AG04449 (cell line): ENCODE results near the gene LPGAT1.
A peak's percentile ranks its signal among the peaks of the same experiment; 100 is the strongest.

ENCODE experiments used
- CTCF ChIA-PET: fragments of 350-600 bp; formaldehyde crosslinking; extraction: SDS; loops from one replicate; lab custom pipeline; 2021; ENCODE audit warnings: antibody characterized with exemption; lab: Yijun Ruan, JAX
- POLR2A ChIA-PET: fragments of 400-600, 350-600 bp; formaldehyde crosslinking; extraction: SDS; loops from one replicate; lab custom pipeline; 2020; ENCODE audit warnings: antibody characterized with exemption, inconsistent platforms; lab: Yijun Ruan, JAX
- DNase-seq: peaks from one replicate; pipeline ENCODE4 v3.0.0-alpha.2; 2010; ENCODE audit warnings: low read depth, low spot score
- H3K4me3 ChIP-seq: 2 replicates; pipeline ENCODE4 v1.5.1; 2011; ENCODE audit warnings: low read depth, mild to moderate bottlenecking, control low read depth, low read length
- CTCF ChIP-seq: IDR thresholded peaks from one replicate; pipeline ENCODE4 v1.5.1; 2011; ENCODE audit warnings: mild to moderate bottlenecking, moderate library complexity, low read length, control low read depth, inconsistent platforms; ENCODE audit not compliant: insufficient read depth; ENCODE audit errors: missing control alignments

LPGAT1 gene

DNA sequence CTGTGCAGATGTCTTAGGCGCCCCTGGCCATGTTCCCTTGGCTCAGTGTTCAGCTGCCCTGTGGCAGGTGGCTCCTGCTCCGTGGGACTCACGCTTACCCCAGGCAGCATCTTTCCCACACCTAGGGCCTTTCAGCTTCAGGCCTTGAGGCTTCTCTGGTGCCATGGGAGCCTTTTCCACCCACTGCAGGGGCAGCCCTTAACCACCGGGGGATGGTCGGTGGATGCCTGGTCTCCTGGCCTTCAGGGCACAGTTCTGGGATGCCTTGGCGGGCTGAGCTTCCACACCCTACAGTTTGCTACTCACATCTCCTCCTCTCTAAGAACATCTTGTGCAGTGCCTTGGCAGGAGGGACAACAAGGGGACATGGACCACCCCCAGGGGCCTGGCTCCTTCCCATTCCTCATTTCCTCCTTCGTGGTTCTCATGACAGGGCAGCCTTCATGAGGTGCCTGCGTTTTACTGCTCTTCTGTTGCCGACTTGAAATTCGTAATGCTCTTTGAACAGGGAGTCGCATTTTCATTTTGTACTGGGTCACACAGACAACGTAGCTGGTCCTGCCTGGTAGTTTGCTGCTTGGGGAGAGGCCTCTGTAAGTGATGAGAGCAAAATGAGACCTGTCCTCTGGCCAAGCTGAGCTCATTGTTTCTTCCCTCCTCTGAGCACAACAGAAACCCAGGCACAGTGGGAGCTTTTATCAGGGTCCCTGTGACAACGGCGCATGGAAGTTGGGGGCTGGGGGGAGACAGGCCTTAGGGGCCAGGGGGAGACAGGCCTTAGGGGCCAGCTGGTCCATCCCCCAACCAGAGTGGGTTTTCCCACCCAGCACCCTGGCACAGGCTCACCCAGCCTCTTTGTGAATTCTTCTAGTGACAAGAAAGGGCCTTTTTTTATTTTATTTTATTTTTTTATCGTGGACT is 93.2 kb downstream of the LPGAT1 start:
- no peak for TF ChIP-seq CTCF
- DNase-seq, result no peak
- CTCF ChIA-PET, result interaction anchor here (1.6 to 2.2 kb wide), 3 partner anchors 39 to 298 kb away, joined by 5 to 8 read pairs (median 8); partner anchors contain the start of genes DTL and INTS7
- POLR2A ChIA-PET, result no interaction called here
- no peak overlapping the region for H3K4me3 ChIP-seq

- CTCF ChIA-PET, result interaction anchor here (0.5 to 2.2 kb wide), 5 partner anchors 12 to 299 kb away, joined by 3 to 8 read pairs (median 5); partner anchors contain the start of genes DTL and INTS7
- TF ChIP-seq CTCF, result no peak
- no peak for DNase-seq
- H3K4me3 ChIP-seq, result no peak overlapping the region
- POLR2A ChIA-PET, result no interaction called here
Observed at GRCh38 chr1:211736351-211736915, 94.1 kb downstream of the LPGAT1 start.

GRCh38 chr1:211735208-211736170 is 95.1 kb downstream of the LPGAT1 start:
- CTCF ChIA-PET, result interaction anchor here (1.2 to 2.2 kb wide), 5 partner anchors 11 to 300 kb away, joined by 3 to 8 read pairs (median 5); partner anchors contain the start of genes DTL and INTS7
- POLR2A ChIA-PET, result no interaction called here
- no peak overlapping the region for H3K4me3 ChIP-seq
- DNase-seq, result peak; percentile 29
- no peak for TF ChIP-seq CTCF

DNA sequence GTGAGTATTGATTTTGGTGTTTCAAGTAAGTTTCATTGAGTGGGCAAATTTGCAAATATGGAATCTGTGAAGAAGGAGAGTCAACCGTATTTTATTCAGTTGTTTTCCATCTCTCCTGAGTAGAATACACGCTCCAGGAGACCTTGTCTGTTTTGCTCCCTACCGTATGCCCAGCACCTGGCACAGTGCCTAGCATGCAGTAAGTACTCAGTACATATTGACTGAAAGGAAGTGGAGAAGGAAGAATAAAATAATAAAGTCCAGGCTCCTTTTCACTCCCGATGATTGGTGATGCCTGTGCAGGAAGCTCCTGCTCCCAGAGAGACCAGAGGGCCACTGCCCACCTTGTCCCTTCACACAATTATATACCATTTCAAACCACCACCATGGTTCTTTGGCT is 95.8 kb downstream of the LPGAT1 start:
- no peak for DNase-seq
- CTCF ChIA-PET, result interaction anchor here (0.9 to 2.2 kb wide), 5 partner anchors 27 to 300 kb away, joined by 3 to 8 read pairs (median 3); no protein-coding TSS in a partner anchor
- POLR2A ChIA-PET, result no interaction called here
- H3K4me3 ChIP-seq, result no peak overlapping the region
- no peak for TF ChIP-seq CTCF

- H3K4me3 ChIP-seq, result no peak overlapping the region
- TF ChIP-seq CTCF, result no peak
- ChIA-PET POLR2A (no interaction called here), CTCF (interaction anchor here (0.9 to 1.3 kb wide), 4 partner anchors 27 to 300 kb away, joined by 3 read pairs; no protein-coding TSS in a partner anchor)
- DNase-seq, result no peak
Observed at GRCh38 chr1:211734359-211734758, 96.2 kb downstream of the LPGAT1 start.
